Measurements from ENCODE around the gene MBD3.
A peak's percentile ranks its signal among the peaks of the same experiment; 100 is the strongest.

Gene MBD3

DNA sequence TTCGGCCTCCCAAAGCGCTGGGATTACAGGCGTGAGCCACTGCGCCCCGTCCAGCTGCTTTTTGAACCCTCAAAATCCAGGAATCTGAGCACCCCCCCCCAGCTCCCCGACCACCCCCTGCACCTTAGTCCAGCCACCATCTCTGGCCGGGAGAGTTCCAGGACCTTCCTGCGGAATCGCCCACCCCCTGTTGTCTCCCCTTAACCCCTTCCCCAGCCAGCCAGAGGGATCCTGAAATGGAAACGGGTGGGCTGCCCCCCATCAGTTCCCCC lies 772 bp upstream of the MBD3 start:
- peak overlapping the region; percentile 99 for H3K27ac ChIP-seq

DNA sequence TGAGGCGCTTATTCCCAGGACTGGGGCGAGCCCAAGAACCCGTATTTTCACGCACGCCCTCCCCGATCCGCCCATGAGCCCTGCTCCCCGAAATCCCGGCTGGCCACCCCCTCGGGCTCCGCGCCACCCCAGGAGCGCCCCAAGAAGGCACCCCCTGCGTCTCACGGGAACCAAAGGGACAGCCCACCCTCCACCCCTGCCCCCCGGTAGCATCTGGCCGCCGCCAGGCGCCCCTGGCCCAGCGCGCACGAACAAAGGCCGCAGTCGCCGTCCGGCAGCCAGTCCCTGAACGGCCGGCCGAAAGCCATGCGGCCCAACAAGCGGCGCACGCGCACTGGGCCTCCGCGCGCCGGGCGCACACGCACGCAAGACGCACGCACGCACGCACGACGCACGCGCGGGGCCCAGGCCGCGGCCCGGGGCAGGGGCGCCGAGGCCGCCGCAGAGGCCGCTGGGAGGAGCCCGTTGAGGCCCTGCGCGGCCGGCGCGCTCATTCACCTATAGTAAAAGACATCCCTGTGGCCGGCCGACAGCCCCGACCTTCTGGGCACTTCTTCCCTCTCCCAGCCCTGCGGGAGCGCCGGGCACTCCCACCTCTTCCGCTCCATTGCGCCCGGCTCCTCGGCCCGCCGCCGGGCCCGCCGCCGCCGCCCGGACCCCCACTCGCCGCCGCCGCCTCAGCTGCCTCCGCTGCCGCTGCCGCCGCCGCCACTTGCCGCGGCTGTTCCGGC lies 476 bp downstream of the MBD3 start:
- TF ChIP-seq, protein P1, sequence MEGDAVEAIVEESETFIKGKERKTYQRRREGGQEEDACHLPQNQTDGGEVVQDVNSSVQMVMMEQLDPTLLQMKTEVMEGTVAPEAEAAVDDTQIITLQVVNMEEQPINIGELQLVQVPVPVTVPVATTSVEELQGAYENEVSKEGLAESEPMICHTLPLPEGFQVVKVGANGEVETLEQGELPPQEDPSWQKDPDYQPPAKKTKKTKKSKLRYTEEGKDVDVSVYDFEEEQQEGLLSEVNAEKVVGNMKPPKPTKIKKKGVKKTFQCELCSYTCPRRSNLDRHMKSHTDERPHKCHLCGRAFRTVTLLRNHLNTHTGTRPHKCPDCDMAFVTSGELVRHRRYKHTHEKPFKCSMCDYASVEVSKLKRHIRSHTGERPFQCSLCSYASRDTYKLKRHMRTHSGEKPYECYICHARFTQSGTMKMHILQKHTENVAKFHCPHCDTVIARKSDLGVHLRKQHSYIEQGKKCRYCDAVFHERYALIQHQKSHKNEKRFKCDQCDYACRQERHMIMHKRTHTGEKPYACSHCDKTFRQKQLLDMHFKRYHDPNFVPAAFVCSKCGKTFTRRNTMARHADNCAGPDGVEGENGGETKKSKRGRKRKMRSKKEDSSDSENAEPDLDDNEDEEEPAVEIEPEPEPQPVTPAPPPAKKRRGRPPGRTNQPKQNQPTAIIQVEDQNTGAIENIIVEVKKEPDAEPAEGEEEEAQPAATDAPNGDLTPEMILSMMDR (IDR thresholded peaks at IDR 0.05), result no peak; the same call in 1 of the 2 replicates
- H3K27ac ChIP-seq, result peak overlapping the region; percentile 99

More for the DNA sequence above, 772 bp upstream of the MBD3 start:
- TF ChIP-seq ZFX (IDR thresholded peaks at IDR 0.05; ENCODE audit: borderline replicate concordance), result no peak
- TF ChIP-seq, protein P1 (IDR thresholded peaks at IDR 0.05), result no peak

DNA sequence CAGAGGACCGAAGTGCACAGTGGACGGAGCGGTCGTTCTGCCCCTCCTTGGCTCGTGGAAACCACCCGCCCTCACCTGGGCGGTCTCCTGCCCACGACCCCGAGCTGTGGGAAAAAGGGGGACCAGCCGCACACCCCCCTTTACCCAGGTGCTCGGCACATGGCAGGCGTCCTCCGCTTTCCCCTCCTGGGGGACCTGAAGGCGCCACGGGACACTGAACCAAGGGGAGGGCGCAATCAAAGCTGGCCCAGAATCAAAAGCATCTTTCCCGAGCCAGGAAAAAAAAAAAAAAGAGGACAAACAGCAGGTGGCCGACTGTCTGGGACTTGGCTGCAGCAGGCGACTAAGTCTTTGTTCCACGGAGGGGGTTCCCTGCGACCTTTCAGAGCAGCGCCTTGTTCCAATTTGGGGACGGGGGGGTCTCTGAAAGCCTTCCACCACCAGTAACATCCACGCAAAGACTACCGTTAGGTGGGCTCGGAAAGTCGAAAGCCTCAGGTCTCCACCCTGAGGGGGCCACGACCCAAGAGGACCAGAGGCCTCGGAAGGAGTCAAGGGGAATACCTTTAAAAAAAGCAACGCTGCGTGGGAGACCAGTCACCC lies 1.1 kb downstream of the MBD3 start:
- no peak for TF ChIP-seq ZFX (IDR thresholded peaks at IDR 0.05; ENCODE audit: borderline replicate concordance)
- TF ChIP-seq, protein P1 (IDR thresholded peaks at IDR 0.05), result no peak
- H3K27ac ChIP-seq, result peak overlapping the region; percentile 99

DNA sequence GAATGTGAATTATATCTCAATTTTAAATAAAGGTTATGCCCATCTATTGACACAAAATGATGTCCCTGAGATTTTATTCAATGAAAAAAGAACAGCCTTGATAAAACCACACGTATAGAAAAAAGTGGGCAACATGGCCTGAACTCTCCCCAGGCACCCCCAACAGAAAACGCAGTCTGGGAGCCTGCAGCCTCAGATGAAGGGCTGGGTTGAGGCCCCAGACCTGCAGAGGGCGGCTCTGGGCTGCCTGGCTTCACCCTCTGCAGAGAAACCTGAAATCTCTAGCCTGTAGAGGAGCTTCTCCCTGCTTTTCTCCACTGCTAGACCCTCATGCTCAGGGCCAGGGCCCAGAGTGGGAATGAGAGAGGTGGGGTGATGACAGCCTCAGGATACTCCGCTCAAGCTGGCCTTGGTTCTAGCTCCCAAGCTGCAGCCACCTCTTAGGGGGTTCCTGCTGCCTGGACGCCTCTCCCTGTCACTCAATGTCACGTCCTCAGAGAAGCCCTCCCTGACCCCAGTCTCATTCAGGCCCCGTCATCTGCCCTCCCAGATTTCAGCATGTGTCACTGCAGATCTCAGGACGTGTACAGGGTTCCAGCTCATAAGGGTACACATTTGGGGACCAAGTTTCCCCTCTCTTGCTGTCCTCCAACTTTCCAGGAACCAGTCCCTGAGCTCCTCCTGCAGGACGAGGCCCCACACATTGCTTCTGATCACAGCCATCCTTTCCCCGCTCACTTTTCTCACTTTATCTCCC lies 1.8 kb downstream of the MBD3 start:
- peak overlapping the region; percentile 99 for H3K27ac ChIP-seq
- no peak for TF ChIP-seq ZFX (IDR thresholded peaks at IDR 0.05; ENCODE audit: borderline replicate concordance)
- TF ChIP-seq, protein P1 (IDR thresholded peaks at IDR 0.05), result no peak

DNA sequence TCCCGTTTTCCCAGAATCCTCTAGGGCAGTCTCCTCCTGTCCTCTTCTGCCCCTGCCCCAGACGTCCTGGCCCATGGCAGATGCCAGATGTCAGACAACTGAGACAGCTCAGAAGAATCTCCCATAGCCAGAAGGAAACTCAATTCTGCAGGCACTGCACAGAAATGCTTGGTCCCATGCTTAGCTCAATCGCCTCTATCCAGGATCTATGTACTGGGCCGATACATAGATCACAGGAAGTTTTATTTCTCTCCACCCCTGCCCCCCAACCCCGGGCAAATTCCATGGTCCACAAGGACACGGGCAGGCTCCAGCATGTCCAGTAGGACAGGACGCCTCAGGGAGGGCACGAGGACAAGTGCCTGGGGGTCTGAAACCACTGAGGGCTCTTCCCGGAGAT lies 4.8 kb downstream of the MBD3 start:
- H3K27ac ChIP-seq, result peak overlapping the region; percentile 99
- TF ChIP-seq ZFX (IDR thresholded peaks at IDR 0.05; ENCODE audit: borderline replicate concordance), result no peak
- TF ChIP-seq, protein P1 (IDR thresholded peaks at IDR 0.05), result no peak

DNA sequence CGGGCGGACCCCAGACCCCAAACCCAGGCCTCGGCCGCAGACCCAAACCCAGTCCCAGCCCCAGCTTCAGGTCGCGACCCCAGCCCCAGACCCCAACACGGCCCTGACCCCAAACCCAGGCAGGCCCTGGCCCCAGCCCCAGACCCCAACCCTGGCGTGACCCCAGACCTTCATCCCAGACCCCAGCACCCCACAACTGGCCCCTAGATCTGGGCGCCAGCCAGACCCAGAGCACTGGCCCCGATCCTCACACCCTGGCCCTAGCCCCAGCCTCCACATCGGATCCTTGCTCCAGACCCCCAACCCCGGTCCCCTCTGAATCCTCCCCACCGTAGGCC lies 7.5 kb downstream of the MBD3 start:
- H3K27ac ChIP-seq, result no peak overlapping the region
- TF ChIP-seq ZFX (IDR thresholded peaks at IDR 0.05; ENCODE audit: borderline replicate concordance), result no peak
- TF ChIP-seq, protein P1 (IDR thresholded peaks at IDR 0.05), result no peak
